Muscle layer of colon (tissue), 2 donors: ENCODE data around the gene FCGR3A.
A peak's percentile ranks its signal among the peaks of the same experiment; 100 is the strongest.
"Not testable (repeated sequence)": the region's sequence is repeated elsewhere in the genome, so short reads cannot be mapped to it uniquely, and the experiment has no call there.

ENCODE experiments used
- H3K27ac ChIP-seq: one replicate; pipeline ENCODE4 v1.7.0; 2013; ENCODE audit warnings: low read depth, mild to moderate bottlenecking, low read length, moderate library complexity
- H3K27me3 ChIP-seq, 2 donors: one replicate each; pipeline ENCODE4 v1.7.0; 2013; ENCODE audit warnings: low read length in 2 of 2, mild to moderate bottlenecking in 2 of 2; ENCODE audit not compliant: insufficient read depth in 2 of 2, control insufficient read depth in 1 of 2
- H3K36me3 ChIP-seq: one replicate; pipeline ENCODE4 v1.7.0; 2013; ENCODE audit warnings: mild to moderate bottlenecking, low read length; ENCODE audit not compliant: insufficient read depth
- H3K4me1 ChIP-seq: one replicate; pipeline ENCODE4 v1.7.0; 2013; ENCODE audit warnings: mild to moderate bottlenecking, low read length; ENCODE audit not compliant: insufficient read depth
- H3K4me3 ChIP-seq, 2 donors: one replicate each; pipeline ENCODE4 v1.7.0; 2013; ENCODE audit warnings: low read length in 2 of 2, low read depth in 1 of 2, mild to moderate bottlenecking in 1 of 2, moderate library complexity in 1 of 2
- H3K9ac ChIP-seq: one replicate; pipeline ENCODE4 v1.7.0; 2013; ENCODE audit warnings: low read length
- H3K9me3 ChIP-seq: one replicate; pipeline ENCODE4 v1.7.0; 2013; ENCODE audit warnings: mild to moderate bottlenecking, low read length
- donor health status: abdominal sarcoma.
- donor health status: Adenocarcinoma of cecum.

Gene FCGR3A

DNA sequence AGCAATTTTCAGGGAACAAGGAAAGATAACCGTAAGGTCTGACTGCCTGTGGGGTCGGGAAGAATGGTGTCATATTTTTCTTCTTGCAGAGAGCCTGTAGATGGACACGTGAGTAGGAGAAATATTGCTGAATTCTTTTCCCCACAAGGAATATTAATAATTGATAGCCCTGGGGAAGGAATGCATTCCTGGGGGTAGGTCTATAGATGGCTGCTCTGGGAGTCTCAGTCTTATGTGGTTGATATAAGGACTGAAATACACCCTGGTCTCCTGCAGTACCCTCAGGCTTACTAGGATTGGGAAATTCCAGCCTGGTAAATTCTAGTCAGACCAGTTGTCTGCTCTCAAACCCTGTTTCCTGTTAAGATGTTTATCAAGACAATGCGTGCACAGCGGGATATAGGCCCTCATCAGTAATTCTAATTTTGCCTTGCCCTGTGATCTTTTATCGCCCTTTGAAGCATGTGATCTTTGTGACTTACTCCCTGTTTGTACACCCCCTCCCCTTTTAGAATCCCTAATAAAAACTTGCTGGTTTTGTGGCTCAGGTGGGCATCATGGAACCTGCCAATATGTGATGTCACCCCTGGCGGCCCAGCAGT is 12.4 kb downstream of the FCGR3A start:
- H3K27ac ChIP-seq, H3K36me3 ChIP-seq, H3K4me1 ChIP-seq, H3K27me3 ChIP-seq, H3K9ac ChIP-seq, H3K4me3 ChIP-seq, H3K9me3 ChIP-seq: not testable (repeated sequence)

GRCh38 chr1:161532644-161533567 is 16.7 kb downstream of the FCGR3A start:
- H3K36me3 ChIP-seq, H3K27me3 ChIP-seq, H3K9me3 ChIP-seq, H3K4me3 ChIP-seq, H3K4me1 ChIP-seq, H3K27ac ChIP-seq, H3K9ac ChIP-seq: not testable (repeated sequence)

- Histone ChIP-seq H3K4me1 (no peaks in the 10 kb centered on the region), H3K27ac (no peak overlapping the region), H3K9me3 (no peaks in the 10 kb centered on the region), H3K4me3 (no peak overlapping the region), H3K36me3 (no peaks in the 10 kb centered on the region), H3K27me3 (no peaks in the 10 kb centered on the region), H3K9ac (no peak overlapping the region)
These were observed 17.5 kb downstream of the FCGR3A start for GRCh38 chr1:161531986-161532643.

- peak overlapping the region; percentile 64 to 83 for H3K4me3 ChIP-seq
- H3K36me3 ChIP-seq, H3K9me3 ChIP-seq, H3K4me1 ChIP-seq, H3K27me3 ChIP-seq: not testable (repeated sequence)
- H3K9ac ChIP-seq: peak overlapping the region; percentile 57
- H3K27ac ChIP-seq: peak overlapping the region; percentile 82
These were observed 18.7 kb downstream of the FCGR3A start for GRCh38 chr1:161530671-161531641.

DNA sequence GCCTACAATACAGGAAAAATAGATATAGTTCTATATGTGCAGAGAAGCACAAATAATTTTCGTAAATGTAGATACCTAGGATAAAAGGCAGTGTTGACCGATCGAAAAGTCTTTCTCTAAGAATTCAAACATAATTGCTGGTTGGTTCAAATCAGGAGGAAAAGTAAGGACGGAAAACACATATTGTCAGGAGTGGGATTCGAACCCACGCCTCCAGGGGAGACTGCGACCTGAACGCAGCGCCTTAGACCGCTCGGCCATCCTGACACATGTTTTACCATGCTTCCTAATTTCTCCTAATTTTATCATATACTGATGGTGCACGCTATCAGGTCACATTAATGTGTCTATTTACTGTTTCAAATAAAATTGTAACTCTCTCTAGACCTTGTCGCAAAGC is 19.5 kb downstream of the FCGR3A start:
- not testable (repeated sequence) for H3K27ac ChIP-seq, H3K9ac ChIP-seq, H3K9me3 ChIP-seq, H3K36me3 ChIP-seq, H3K4me1 ChIP-seq, H3K27me3 ChIP-seq
- peak overlapping the region; percentile 13 to 83 for H3K4me3 ChIP-seq

GRCh38 chr1:161529463-161530104 is 20.0 kb downstream of the FCGR3A start:
- H3K27me3 ChIP-seq, H3K4me1 ChIP-seq, H3K9me3 ChIP-seq, H3K27ac ChIP-seq, H3K9ac ChIP-seq, H3K36me3 ChIP-seq: not testable (repeated sequence)
- peak overlapping the region; percentile 13 to 83 for H3K4me3 ChIP-seq

GRCh38 chr1:161528550-161528949 is 21.1 kb downstream of the FCGR3A start:
- not testable (repeated sequence) for H3K4me3 ChIP-seq, H3K36me3 ChIP-seq, H3K27ac ChIP-seq, H3K9me3 ChIP-seq, H3K27me3 ChIP-seq, H3K4me1 ChIP-seq, H3K9ac ChIP-seq

DNA sequence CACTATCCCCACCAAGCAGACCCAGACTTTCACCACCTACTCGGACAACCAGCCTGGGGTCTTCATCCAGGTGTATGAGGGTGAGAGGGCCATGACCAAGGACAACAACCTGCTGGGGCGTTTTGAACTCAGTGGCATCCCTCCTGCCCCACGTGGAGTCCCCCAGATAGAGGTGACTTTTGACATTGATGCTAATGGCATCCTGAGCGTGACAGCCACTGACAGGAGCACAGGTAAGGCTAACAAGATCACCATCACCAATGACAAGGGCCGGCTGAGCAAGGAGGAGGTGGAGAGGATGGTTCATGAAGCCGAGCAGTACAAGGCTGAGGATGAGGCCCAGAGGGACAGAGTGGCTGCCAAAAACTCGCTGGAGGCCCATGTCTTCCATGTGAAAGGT is 23.7 kb downstream of the FCGR3A start:
- H3K4me1 ChIP-seq, H3K9me3 ChIP-seq, H3K9ac ChIP-seq, H3K27me3 ChIP-seq, H3K36me3 ChIP-seq, H3K4me3 ChIP-seq, H3K27ac ChIP-seq: not testable (repeated sequence)

- not testable (repeated sequence) for H3K9me3 ChIP-seq, H3K9ac ChIP-seq, H3K27me3 ChIP-seq, H3K36me3 ChIP-seq, H3K4me1 ChIP-seq, H3K27ac ChIP-seq
- H3K4me3 ChIP-seq: peak overlapping the region; percentile 49 to 57
These were observed 24.3 kb downstream of the FCGR3A start for GRCh38 chr1:161525321-161525720.

GRCh38 chr1:161524742-161525291 is 24.8 kb downstream of the FCGR3A start:
- H3K9ac ChIP-seq, H3K36me3 ChIP-seq, H3K4me1 ChIP-seq, H3K27ac ChIP-seq, H3K27me3 ChIP-seq, H3K9me3 ChIP-seq: not testable (repeated sequence)
- peak overlapping the region; percentile 57 to 74 for H3K4me3 ChIP-seq
